ENCODE data around the gene LSM12.
A peak's percentile ranks its signal among the peaks of the same experiment; 100 is the strongest.

The LSM12 gene

DNA sequence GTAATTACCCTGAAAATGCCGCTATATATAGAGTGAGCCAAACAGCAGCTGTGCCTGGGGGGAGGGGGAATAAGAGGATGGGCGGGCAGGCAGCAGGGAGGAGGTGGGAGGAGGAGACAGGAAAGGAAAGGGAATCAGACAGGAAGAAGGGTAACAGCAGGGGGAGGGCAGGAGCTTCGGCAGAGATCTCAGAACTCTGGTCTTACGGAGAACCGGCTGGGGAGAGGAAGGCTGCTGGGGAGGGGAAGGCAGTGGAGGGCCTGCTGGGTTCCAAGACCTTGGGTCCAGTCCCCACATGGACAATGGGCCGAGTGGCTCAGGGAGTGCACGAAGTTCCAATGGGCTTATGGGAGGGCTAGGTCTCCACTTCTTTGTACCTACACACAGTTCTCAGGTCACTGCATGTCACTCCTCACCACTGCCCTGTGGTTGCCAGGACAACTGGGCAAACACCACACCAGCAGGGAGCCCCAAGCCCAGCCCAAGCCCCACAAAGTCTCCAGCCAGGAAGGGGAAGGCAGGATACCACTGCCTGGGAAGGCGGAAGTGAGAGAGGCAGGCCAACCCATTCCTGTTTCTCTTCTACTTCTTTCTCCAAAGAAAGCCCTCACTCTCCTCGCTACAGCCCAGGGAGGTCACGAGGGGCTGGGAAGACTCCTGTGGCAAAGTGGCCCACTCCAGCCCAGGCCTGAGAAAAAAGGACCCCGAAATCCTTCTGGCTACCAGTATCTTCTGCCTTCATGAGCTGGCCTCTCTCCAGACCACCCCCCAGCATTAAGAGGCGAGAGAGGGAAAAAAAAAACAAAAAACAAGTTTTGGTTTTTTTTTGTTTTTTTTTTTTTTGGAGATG, 29.4 kb upstream of the LSM12 start:
- peak; percentile 85 for DNase-seq (ENCODE audit: low read depth)

DNA sequence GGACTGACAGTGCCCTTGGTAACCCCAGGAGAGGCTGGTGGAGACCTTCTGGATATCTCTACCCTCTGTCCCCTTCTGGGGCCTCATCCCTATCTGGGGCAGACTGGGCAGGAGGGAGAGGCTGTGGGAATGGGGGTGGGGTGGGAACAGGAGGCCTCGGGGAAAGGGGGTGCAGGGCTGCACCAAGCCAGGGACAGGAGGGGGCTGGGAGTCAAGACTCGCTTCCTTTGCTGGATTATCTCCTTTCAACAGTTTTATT, 28.8 kb upstream of the LSM12 start:
- DNase-seq (ENCODE audit: low read depth) = no peak

DNA sequence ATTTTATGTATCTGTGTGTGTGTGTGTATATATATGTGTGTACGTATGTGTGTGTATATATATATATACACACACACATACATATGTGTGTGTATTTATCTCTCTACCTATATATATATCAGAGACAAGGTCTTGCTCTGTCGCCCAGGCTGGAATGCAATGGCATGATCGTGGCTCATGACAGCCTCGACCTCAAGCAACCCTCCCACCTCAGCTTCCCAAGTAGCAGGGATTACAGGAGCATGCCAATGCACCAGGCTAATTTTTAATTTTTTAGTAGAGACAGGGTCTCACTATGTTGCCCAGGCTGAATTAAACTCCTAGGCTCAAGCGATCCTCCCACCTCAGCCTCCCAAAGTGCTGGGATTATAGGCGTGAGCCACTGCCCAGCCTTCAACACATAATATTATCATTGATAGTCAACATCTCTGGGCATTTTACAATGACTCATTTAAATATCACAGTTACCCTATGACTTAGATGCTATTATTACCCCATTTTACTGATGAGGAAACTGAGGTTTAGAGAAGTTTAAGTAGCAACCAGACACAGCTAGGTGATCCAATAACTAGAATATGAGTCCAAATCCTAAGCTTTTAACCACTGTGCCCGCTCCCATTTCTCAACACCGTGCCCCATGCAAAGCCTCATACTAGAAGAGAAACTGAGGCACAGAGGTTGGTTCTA, 28.4 kb upstream of the LSM12 start:
- no peak for DNase-seq (ENCODE audit: low read depth)

DNA sequence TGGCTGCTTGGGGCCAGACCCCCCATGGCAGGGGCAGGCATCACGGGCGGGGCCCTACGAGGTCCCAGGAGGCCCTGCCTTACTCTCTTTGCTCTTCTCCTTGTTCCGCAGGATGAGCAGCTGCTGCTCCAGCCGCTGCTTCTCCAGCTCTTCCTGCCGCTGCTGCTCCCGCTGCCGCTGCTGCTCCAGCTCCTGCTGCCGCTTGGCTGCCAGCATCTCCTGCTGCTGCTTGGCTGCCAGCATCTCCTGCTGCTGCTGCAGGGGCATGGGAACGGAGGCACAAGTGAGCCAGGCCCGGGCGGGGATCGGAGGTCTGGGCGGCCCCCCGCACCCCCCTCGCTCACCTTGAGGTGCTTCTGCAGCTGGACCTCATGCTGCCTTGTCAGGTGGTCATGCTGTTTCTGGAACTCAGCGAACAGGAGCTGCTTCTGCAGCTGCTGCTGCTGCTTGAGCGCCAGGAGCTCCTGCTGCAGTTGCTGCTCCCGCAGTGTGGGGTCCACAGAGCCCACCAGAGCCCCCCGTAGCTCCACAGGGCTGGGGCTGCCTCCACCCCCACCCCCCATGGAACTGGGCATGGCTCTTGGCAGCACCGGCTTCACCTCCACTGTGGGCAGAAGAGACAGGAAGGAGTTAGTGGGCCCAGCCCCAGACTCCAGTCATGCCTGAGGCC, 26.9 kb upstream of the LSM12 start:
- DNase-seq (ENCODE audit: low read depth) = no peak

DNA sequence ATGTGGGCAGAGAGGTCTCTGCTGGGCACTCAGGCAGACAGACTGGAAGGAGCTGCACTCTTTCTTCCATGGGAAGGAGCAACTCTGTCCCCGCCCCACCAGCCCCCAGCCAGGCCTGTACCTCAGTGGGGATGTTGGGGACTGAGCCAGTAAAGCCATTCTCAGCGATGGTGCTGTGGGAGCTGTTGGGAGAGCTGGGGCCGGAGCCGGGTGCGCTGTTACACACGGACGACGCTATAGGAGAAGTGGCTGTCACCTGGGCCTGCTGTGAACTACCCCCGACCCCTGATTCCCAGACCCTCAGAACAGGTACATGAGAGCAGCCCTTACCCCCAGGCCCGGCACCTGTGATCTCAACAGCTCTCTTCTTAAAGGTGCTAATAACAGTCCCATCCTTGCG, 25.6 kb upstream of the LSM12 start:
- DNase-seq (ENCODE audit: low read depth) = no peak

DNA sequence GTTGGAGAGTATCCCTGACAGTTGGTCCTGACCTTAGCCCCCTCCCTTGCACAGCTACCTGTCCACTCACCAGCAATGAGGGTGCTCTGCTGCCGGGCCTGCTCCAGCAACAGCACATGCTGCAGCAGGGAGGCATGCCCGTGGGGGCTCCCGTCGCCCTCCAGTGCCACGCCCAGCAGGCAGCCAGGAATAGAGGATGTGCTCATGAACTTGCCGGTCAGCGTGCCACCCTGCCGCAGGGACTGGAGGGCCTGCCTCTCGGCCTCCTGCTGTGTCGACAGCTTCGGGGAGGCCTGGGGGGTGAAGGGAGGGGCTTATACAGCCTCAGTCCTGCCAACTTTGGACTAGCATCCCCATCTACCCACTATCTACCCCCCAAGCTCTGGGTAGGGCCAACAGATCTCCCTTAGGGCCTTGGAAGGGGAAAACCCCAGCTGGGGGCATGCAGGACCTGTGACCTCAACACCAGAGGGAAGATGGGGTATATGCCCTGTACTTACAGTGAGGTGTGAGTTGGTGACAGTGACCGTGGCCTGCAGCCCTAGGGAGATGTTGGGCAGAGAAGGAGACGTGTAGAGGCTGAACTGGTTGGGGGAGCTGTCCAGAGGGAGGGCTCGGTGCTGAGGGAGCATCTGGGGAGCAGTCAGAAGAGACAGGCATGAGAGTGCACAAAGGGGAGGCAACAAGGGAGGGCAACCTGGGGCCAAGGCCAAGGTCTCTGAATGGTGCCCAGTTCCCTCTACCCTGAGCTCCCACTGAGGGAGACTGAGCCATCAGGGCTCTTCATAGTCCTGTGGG, 24.9 kb upstream of the LSM12 start:
- no peak for DNase-seq (ENCODE audit: low read depth)

DNA sequence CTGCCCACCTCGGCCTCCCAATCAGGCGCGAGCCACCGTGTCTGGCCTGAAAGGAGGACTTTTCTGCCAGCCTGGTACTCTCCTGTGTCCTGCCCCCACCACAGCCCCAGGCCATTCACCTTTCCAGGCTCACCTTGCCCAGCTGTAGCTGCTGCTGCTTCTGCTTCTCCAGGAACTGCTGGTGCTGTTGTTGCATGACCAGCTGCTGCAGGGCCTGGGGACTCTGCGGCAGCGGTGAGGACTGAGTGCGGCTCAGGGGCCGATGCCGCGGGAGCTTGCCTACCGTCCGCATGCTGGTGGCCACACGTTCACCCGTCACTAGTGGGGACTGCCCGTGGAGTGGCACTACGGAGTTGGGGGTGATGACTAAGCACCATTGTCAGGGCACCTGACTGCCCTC, 21.8 kb upstream of the LSM12 start:
- DNase-seq (ENCODE audit: low read depth) = no peak

DNA sequence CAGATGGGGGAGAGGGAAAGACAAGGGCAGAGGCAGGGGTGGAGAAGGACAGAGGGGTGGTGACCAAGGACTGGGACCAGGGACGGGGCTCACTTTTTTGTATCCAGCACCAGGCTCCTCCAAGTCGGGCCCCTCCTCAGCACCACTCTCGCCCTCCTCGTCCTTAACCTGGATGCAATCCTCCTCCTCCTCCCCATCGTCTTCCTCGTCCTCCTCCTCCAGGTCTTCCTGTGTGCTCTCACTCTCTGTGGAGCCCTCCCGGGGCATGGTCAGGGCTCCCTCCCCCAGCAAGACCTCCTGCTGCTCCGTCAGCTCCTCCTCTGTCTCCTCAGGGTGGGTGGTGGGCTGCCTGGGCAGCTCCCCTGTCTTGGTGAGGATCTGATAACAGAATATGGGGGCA, 20.8 kb upstream of the LSM12 start:
- no peak for DNase-seq (ENCODE audit: low read depth)

DNA sequence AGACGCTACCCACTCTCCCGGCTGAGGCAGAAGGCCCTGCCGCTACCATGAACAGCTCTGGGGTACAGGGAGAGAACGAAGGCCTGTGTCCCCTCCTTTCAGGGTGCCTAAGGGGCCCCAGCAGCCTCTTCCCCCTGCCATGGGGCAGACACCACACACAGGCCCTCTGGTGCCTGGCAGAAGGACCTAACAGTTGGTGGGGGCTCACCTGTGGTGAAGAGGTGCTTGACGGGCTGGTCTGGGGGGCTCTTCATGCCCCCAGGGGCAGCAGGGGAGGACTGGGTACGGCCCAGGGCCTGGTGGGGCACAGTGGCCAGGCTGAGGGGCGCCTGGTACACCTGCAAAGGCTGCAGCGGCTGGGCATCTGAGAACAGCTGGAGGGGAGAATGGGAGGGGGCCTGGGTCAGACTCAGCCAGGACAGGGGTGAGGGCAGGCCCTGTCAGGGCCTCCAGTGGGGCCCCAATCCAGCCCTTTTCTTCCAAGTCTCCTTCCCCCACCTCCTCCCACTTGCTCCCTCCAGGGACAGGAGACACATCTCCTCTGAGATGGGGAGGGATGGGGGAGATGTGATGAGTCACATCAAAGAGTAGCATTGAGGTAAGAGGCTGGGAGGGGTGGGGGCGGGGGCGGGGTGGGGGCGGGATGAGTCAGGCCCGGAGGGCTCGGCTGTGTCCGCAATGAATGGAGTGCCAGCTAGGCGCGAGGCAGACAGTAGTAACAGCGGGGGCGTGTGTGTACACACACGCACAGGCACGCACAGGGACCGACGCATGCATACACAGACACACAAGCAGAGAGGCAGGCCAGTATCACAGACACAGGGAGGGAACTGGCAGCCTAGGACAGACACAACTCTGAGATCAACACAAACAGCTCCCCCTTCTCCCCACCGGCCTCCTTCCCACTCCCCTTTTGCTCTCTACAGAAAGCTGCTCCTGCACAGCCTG, 20.2 kb upstream of the LSM12 start:
- DNase-seq (ENCODE audit: low read depth) = peak; percentile 80

DNA sequence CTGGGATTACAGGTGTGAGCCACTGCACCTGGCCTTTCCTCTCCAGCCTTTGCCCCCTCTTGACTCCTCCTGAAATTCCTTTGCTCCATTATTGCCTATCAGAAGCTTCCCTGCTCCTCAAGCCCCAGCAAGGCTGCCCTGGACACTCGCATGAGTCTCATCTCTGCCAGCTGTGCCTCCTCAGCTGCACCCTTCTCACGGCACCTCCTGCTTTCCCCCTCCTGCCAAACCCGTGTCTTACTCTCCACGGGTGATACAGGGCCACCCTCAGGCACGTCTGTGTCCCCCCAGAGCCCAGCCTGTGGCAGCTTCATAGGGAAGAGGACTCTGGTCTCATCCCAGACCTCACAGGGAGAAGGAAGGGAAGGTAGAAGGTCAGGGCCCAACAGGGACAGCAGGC, 19.4 kb upstream of the LSM12 start:
- no peak for DNase-seq (ENCODE audit: low read depth)

DNA sequence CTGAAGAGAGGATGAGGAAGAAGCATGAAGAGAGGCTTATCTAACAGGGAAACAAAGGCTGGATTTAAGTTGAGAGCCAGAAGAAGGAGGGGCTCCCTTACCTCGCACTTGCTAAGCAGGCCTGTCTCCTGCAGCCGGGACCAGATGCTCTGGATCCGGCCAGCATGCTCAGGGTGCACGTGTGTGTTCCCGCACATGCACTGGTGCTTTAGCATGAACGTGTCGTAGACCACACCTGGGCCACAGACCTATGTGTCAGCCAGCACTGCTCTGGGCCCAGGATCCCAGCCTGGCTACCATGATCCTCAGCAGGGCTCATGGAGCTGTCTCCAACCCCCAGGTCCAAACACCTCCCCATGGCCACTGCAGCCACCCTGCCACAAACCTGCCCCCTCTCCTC, 18.4 kb upstream of the LSM12 start:
- DNase-seq (ENCODE audit: low read depth) = no peak

DNA sequence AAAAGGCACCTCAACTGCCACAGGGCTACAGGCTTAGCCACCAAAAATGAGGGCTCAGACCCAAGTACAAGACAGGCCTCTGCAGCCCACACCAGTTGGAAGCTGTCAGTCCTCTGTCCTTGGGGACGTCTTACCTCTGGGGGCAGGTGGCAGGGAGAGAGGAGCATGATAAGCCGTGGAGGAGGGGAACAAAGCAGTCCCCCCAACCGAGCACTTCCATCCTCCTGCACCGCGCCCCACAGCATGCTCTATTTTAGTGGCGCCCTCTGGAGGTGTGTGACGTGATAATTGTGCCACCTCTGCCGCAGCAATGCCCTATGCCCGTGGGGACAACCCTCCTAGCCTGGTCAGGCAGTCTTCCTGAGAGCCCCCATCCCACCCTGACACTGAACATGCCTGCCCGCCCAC, 17.7 kb upstream of the LSM12 start:
- DNase-seq (ENCODE audit: low read depth) = no peak

DNA sequence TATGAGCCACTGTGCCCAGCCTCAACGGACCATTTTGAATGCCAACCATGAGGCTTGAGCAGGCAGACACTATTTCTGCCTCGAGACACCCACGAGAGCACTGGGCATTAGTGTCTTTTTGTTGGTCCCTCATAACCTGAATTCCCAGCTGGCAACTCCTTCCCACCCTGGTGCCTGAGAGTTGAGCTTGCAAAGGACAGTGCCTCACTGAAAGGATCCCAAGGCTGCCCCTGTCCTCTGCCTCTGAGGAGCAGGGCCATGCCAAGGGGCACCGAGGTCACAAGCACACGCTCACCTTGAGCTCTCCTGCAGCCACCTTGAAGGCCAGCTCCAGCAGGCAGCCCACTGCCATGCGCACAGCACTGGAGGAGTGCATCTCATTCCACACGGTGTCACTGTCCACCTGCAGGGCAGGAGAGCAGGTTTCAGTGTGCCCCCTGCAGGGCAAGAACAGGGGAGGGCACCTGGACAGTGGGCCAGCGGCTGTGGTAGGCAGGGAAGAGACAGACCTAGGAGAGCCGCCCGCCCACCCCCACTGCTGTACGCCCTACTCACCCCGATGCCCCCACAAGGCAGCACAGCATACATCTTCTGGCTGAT, 16.9 kb upstream of the LSM12 start:
- no peak for DNase-seq (ENCODE audit: low read depth)

DNA sequence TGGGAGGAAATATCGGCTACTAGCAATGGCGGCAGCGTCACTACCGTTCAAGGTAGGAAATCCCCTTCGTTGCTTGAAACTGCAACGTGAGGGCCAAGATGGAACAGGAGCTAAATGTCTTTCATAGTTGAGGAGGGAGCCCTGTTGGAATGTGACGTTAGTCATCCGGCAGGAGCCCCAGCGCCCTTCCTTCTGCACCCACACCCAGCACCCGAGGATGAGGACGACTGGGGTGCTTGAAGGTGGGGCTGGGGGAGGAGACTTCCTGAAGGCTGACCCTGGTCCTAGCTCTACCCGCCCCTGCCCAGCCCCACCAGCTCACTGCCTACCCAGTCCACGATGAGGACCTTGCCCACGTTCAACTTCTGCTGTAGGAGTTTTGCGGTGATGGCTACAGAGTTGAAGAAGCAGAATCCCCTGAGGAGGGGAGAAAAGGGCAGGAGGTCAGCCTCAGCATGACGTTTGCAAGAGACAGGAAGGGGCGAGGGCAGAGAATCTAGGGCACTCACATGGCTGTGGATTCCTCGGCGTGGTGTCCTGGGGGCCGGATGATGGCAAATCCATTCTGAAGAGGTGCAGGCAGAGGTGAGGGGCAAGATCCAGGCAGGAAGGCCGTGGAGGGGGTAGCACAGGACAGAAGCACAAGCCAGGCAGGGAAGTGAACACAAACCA, 15.9 kb upstream of the LSM12 start:
- DNase-seq (ENCODE audit: low read depth) = no peak

DNA sequence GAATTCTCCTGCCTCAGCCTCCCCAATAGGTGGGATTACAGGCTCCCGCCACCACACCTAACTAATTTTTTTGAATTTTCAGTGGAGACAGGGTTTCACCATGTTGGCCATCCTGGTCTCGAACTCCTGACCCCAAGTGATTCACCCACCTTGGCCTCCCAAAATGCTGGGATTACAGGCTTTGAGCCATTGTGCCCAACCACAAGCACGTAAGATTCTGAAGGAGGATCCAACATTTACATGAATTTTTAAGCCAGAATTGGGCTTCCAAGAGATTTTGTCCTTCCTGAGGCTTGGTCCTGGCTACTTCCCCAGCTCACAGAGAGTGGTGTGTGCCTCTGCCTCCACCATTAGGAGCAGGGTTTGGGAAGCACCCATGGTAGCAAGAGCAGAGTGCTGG, 15.2 kb upstream of the LSM12 start:
- no peak for DNase-seq (ENCODE audit: low read depth)

DNA sequence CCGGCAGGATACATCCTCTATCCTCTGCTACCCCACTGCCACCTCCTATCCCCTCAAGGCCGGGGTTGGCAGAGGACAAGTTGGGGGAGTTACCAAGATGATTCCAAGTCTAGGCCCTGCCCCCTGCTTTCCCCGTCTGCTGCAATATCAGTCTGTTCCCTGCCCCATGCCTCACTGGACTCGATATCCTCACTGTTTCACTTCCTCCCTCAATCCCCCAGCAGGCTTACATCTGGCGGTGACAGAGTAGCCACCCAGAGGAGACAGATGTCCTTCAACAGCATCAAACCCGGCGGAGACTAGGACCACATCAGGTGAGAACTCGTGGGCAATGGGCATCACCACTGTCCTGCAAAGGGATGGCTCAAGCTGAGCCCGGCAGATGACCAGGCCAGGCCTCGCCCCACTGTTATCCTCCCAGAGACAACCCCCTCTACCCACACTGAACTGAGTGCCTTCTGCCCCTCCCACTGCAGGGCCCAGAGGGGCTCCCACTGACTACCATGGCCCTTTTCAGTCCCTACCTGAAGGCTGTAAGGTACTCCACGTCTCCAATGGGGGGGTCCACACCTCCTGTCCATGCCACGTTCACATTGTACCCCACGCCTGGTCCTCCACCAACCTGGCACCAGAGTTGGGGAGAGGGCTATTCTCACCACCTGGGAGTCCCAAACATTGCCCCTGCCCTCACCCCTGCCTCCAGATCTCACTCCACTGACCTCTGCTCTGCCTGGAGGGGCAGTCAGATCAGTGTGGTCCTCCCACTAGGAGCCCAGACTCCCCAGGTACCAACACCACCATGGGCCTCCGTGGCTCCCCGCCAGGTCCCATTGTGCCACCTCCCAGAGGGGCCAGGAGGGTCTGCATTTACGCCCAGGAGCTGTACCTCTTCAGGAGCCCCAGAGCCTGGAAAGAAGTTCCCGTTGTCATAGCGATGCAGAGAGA, 13.7 kb upstream of the LSM12 start:
- DNase-seq (ENCODE audit: low read depth) = no peak

DNA sequence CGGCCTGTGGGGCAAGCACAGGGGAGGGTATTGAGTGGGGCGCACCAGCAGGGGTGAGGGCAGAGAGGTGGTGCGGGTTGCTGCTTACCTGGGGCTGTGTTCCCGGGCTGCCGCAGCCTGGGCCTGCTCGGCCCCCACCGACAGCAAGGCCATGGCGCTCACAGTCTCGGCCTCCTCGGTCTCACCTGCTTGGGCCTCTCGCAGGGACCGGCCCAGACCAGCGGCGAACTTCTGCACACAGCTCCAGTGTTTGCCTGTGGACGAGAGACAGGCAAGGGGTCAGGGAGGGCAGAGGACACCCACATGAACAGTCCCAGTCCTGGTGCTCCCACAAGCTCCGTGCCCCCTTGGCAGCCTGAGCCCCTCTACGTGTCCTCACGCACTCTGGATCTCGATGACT, 11.9 kb upstream of the LSM12 start:
- no peak for DNase-seq (ENCODE audit: low read depth)

DNA sequence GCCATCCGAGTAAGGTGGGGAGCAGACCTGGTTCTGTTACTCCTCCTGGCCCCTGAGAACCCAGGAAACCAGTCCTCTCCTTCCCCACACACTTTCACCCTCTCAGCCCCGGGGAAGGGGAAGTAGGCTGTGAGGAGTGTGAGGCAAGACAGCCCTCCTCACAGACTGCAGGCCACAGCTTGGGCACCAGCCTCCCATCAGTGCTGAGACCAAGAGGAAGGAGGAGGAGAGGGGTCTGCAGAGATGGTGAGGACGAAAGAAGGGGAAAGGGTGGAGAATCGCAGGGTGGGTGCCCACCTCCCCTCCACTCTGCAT, 11.1 kb upstream of the LSM12 start:
- DNase-seq (ENCODE audit: low read depth) = no peak

All from GM04504 (cell line).